ENCODE measurements around the gene GABRD. TPM values are rescaled to one million over a fixed set of nuclear protein-coding genes. Genes with fewer than 3 reads are reported as not detected.

GABRD gene
- total and polyA plus RNA-seq, 2 of the 13 experiments (the other 11 are each of a cell fraction or from before 2014, with no cell fraction given) = not detected

GRCh38 chr1:2046953-2047748 lies 28.0 kb downstream of the GABRD start (continued):
- TF ChIP-seq ZNF274 (CRISPR knock-in tag; IDR thresholded peaks at IDR 0.05) = peak; percentile 73; the same call in 1 of the 2 replicates
- TF ChIP-seq PRDM10 (CRISPR knock-in tag; IDR thresholded peaks at IDR 0.05; ENCODE audit: low read depth) = peak; percentile 70; the same call in 1 of the 2 replicates
- no peak for TF ChIP-seq TCF7L2 (IDR thresholded peaks at IDR 0.05; ENCODE audit: low read depth, low read length)
- TF ChIP-seq ZEB1 (IDR thresholded peaks at IDR 0.05; ENCODE audit: insufficient replicate concordance, low read depth) = peak; percentile 28
- no peak for TF ChIP-seq PPARG (CRISPR knock-in tag; conservative IDR thresholded peaks at IDR 0.05)
- TF ChIP-seq HNRNPUL1 (IDR thresholded peaks at IDR 0.05; ENCODE audit: low read depth, low read length) = no peak
- TF ChIP-seq RFX5 (IDR thresholded peaks at IDR 0.05; ENCODE audit: low read depth, low read length) = no peak
- TF ChIP-seq LBX2 (CRISPR knock-in tag; IDR thresholded peaks at IDR 0.05; ENCODE audit: borderline replicate concordance) = no peak
- TF ChIP-seq ZNF468 (CRISPR knock-in tag; IDR thresholded peaks at IDR 0.05) = no peak
- 0 out of 2 replicates have a peak, but pooled peaks have one; percentile 27 for TF ChIP-seq NCOA2 (CRISPR knock-in tag; IDR thresholded peaks at IDR 0.05)
- TF ChIP-seq ZNF44 (CRISPR knock-in tag; IDR thresholded peaks at IDR 0.05) = no peak
- TF ChIP-seq CREB1 (IDR thresholded peaks at IDR 0.05) = no peak
- 0 out of 2 replicates have a peak, but pooled peaks have one; percentile 41 for TF ChIP-seq CREB1 (CRISPR knock-in tag; IDR thresholded peaks at IDR 0.05)
- no peak for TF ChIP-seq ZNF326 (CRISPR knock-in tag; IDR thresholded peaks at IDR 0.05; ENCODE audit: borderline replicate concordance)
- TF ChIP-seq GABPB1 (CRISPR knock-in tag; IDR thresholded peaks at IDR 0.05) = peak; percentile 55; the same call in 1 of the 2 replicates
- TF ChIP-seq CHD4 (IDR thresholded peaks at IDR 0.05; ENCODE audit: borderline replicate concordance, low read length) = no peak
- TF ChIP-seq SAP130 (CRISPR knock-in tag; IDR thresholded peaks at IDR 0.05; ENCODE audit: low read depth) = peak; percentile 85
- TF ChIP-seq FUBP1 (CRISPR knock-in tag; IDR thresholded peaks at IDR 0.05; ENCODE audit: borderline replicate concordance) = no peak
- no peak for TF ChIP-seq NR2F2 (IDR thresholded peaks at IDR 0.05; ENCODE audit: borderline replicate concordance, low read depth)
- 0 out of 2 replicates have a peak, but pooled peaks have one; percentile 36 for TF ChIP-seq ATF2 (CRISPR knock-in tag; IDR thresholded peaks at IDR 0.05)
- no peak for TF ChIP-seq MZF1 (CRISPR knock-in tag; IDR thresholded peaks at IDR 0.05; ENCODE audit: borderline replicate concordance)
- no peak for TF ChIP-seq ZSCAN30 (CRISPR knock-in tag; IDR thresholded peaks at IDR 0.05)
- no peak for TF ChIP-seq JUN (CRISPR knock-in tag; IDR thresholded peaks at IDR 0.05)
- no peak for TF ChIP-seq TBL1XR1 (IDR thresholded peaks at IDR 0.05; ENCODE audit: borderline replicate concordance, low read length, partially characterized antibody)

Measured in HepG2 (cell line).